ENCODE data around the gene IGFLR1.
"Not testable (repeated sequence)": the region's sequence is repeated elsewhere in the genome, so short reads cannot be mapped to it uniquely, and the experiment has no call there.

Gene IGFLR1

GRCh38 chr19:35693835-35694599, 48.2 kb downstream of the IGFLR1 start:
- ChIA-PET CTCF (interaction anchor here (0.7 to 11.4 kb wide), 31 partner anchors 9 to 361 kb away, joined by 3 to 184 read pairs (median 5); partner anchors contain the start of genes IGFLR1, KIRREL2, LIN37 and PSENEN), POLR2A (interaction anchor here (0.6 to 1.3 kb wide), 5 partner anchors 18 to 419 kb away, joined by 3 to 6 read pairs (median 3); partner anchors contain the start of gene LIN37)
- DNase-seq (ENCODE audit: extremely low spot score): peak; percentile 88
- peak; percentile 99 for TF ChIP-seq CTCF (IDR thresholded peaks at IDR 0.05; ENCODE audit: control extremely low read depth, extremely low read depth, low read depth, missing control alignments)

- ChIA-PET POLR2A (no interaction called here), CTCF (interaction anchor here (0.9 to 3.3 kb wide), 15 partner anchors 9 to 238 kb away, joined by 3 to 23 read pairs (median 5); partner anchors contain the start of genes KMT2B and LIN37)
- DNase-seq (ENCODE audit: extremely low spot score): no peak
- TF ChIP-seq CTCF (IDR thresholded peaks at IDR 0.05; ENCODE audit: control extremely low read depth, extremely low read depth, low read depth, missing control alignments): no peak
These were observed 48.8 kb downstream of the IGFLR1 start for GRCh38 chr19:35693422-35693821.

GRCh38 chr19:35692010-35692409, 50.2 kb downstream of the IGFLR1 start:
- ChIA-PET POLR2A (interaction anchor here (0.5 kb wide), 1 partner anchor 66 kb away, joined by 3 read pairs; no protein-coding TSS in a partner anchor), CTCF (interaction anchor here (0.9 to 3.3 kb wide), 13 partner anchors 8 to 239 kb away, joined by 3 to 23 read pairs (median 5); partner anchors contain the start of gene LIN37)
- DNase-seq (ENCODE audit: extremely low spot score): no peak
- TF ChIP-seq CTCF (IDR thresholded peaks at IDR 0.05; ENCODE audit: control extremely low read depth, extremely low read depth, low read depth, missing control alignments): no peak

GRCh38 chr19:35691106-35691505, 51.1 kb downstream of the IGFLR1 start:
- CTCF ChIA-PET: interaction anchor here (2.5 kb wide), 1 partner anchor 22 kb away, joined by 23 read pairs; no protein-coding TSS in a partner anchor
- POLR2A ChIA-PET; DNase-seq (ENCODE audit: extremely low spot score): not testable (repeated sequence)

GRCh38 chr19:35689836-35690235, 52.4 kb downstream of the IGFLR1 start:
- POLR2A ChIA-PET: no interaction called here
- TF ChIP-seq CTCF (IDR thresholded peaks at IDR 0.05; ENCODE audit: control extremely low read depth, extremely low read depth, low read depth, missing control alignments): no peak
- CTCF ChIA-PET: interaction anchor here (1.4 to 1.5 kb wide), 2 partner anchors 25 to 179 kb away, joined by 3 read pairs; partner anchors contain the start of gene APLP1
- no peak for DNase-seq (ENCODE audit: extremely low spot score)
